HG03354 (cell line): ENCODE data around the gene SLC49A3.
"Not testable (repeated sequence)": the region's sequence is repeated elsewhere in the genome, so short reads cannot be mapped to it uniquely, and the experiment has no call there.

Source experiments
- ATAC-seq: cut with Tn5 transposase; IDR thresholded peaks from one replicate; pipeline ENCODE4 v1.9.1; 2021; ENCODE audit warnings: mild to moderate bottlenecking; ENCODE audit not compliant: unreplicated experiment, poor library complexity, severe bottlenecking

SLC49A3 gene

GRCh38 chr4:671769-672168 is 17.2 kb downstream of the SLC49A3 start:
- no peak for ATAC-seq

- ATAC-seq: not testable (repeated sequence)
Observed at GRCh38 chr4:669806-670559, 19.0 kb downstream of the SLC49A3 start.

DNA sequence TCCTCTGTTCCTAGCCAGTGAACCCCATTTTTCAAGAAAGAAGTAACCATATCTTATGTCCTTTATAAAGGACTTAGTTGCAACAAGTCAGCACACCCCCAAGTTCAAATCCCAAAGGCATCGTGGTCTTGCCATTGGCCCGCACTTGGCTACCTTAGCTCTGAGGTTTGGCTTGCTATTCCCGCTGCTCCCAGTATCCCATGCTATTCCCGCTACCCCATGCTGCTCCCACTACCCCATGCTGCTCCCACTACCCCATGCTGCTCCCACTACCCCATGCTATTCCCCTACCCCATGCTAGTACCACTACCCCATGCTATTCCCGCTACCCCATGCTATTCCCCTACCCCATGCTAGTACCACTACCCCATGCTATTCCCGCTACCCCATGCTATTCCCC is 20.7 kb downstream of the SLC49A3 start:
- not testable (repeated sequence) for ATAC-seq

DNA sequence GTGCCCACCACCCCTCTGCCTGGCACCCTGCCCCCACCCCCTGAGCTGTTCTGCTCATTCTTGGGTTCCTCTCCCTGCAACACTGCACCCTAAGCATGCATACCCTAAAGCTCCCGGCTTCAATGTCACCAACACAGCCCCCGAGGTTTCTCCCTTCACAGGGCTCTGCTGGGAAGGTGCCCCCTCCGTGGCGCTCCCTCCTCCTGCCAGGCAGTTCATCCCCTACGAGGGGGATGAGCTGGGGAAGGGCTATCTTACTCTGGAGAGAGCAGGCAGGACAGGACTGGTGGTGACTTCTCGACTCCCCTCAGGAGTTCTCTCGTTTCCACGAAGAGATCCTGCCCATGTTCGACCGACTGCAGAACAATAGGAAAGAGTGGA is 21.4 kb downstream of the SLC49A3 start:
- ATAC-seq: no peak

DNA sequence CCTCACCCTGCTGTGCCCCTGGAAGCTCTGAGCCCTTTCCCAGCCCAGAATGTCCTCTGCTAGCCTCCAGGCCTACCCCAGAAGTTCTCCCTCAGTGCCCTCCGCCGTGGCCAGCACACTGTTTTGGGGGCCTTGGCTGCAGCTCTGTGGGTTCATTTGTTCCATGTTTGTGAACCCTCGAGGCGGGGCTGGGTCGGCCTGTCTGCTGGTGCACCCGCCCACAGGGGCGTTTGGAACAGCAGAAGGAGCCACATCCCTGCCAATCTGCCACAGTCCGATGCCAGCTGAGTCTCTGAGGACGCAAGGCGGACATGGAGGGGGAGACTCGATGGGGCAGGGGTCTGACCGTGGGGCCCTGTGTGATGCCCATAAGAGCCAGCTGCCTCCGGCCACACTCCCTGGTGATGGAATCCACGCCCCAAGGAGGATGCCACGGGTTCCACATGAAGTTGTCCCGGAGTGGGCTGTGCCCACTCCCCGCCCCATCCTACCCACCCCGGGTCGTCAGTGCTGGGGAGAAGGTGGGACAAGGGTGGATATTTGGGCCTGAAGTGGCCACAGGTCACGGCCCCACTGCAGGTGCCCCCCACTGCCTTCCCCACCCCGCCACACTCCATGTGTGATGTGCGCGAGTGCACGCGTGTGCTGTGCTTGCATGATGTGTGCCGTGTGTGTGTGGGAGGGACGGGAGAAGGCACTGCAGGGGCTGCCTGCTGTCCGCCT is 22.0 kb downstream of the SLC49A3 start:
- ATAC-seq: no peak

GRCh38 chr4:666436-666810 is 22.5 kb downstream of the SLC49A3 start:
- no peak for ATAC-seq

GRCh38 chr4:665751-666435 is 23.1 kb downstream of the SLC49A3 start:
- ATAC-seq: no peak

DNA sequence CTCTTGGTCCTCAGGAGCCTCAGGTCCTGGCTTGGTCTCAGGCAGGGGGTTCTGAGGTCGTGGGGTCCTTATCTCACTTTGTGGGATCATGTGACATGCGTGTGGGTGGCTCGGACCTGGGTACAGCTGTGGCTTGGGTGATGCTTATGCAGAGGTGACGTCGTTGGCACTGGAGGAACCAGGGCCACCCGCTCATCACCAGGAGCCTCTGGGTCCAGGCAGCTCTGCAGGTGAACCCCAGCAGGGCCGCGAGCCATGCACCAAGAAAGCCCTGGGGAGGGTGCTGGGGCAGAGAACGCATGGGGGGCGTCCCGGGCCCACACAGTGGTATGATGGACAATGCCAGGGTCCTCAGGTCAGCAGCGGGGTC is 23.6 kb downstream of the SLC49A3 start:
- no peak for ATAC-seq

GRCh38 chr4:664713-665231 is 24.2 kb downstream of the SLC49A3 start:
- ATAC-seq: no peak

- ATAC-seq: peak; percentile 74
Observed at GRCh38 chr4:663438-664428, 25.2 kb downstream of the SLC49A3 start.

GRCh38 chr4:663046-663437 is 25.9 kb downstream of the SLC49A3 start:
- ATAC-seq: no peak

DNA sequence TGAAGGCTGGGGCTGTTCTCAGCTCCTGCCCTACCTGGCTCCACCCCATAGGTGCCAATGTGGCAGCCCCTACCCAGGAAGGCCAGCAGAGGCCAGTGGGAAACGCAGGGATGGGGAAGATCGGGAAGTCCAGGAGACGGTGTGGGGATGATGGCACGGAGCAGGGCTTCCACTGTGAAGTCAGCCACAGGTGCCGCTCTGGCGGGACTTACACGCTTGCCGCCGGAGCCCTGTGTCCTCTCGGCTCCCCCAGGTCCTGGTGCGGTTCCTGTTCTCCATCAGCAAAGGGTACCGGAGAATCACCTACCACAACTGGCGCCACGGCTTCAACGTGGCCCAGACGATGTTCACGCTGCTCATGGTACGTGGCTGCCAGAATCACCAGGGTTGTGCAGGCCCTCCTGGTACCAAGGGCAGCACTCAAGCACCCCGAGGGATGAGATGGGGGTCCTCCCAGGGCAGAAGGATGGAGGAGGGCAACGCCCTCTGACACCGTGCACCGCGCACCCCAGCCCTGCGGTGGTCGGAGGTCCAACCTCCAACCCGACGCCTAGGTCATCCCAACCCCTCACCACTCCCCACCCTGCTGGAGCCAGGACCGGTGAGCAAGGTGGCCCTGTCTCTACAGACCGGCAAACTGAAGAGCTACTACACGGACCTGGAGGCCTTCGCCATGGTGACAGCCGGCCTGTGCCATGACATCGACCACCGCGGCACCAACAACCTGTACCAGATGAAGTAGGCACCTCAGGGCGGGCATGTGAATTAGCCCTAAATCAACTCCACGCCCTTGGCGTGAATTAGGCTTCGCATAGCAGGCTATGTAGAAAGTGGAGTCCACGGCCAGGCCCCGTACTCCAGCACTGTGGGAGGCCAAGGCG is 26.8 kb downstream of the SLC49A3 start:
- ATAC-seq: no peak

DNA sequence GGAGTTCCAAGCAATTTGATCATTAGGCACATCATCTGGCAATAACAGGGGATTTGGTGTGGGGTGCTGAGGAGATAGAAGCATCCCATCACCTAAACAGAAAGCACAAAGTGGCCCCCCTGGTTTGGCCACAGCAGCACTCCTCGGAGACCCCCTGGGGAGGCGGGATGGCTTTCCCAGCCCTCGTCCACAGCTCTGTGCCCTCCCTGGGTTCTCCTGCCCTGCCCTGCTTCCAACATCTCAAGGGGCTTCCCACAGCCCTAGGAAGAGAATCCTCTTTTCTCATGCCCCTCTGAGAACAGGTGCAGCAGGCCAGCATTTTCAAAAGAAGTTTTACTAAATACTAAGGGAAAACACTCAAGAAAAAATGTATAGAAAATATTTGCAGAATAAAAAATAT is 27.7 kb downstream of the SLC49A3 start:
- ATAC-seq: no peak

DNA sequence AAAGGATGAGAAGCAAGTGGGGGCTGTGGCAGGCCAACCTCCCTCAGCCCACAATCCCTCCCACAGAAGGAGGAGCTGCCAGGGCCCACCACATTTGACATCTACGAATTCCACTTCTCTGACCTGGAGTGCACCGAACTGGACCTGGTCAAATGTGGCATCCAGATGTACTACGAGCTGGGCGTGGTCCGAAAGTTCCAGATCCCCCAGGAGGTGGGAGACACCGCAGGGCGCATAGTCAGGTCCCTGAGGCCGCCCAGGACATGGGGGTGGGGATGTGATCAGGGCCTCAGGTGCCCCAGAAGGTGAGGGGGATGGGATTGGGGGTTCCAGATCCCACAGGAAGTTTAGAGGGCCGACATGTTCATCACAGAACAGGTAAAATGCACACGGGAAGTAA is 28.6 kb downstream of the SLC49A3 start:
- ATAC-seq: no peak

DNA sequence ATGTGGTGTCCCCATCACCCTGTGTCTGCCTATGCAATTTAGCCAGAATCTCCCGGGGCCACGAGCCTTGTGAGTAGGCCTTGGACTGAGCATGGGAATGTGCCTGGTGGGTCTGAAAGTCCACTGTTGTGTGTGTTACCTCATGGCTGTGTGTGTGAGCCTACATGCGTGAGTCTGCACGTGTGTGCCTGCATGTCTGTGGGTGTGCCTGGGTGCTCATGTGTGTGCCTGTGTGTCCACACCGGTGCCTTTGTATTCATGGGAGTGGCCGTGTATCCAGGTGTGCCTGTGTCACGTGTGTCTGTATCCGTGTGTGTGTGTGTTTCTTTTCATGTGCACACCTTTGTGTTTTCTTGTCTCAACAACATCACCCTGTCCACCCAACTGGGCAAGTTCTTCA is 29.1 kb downstream of the SLC49A3 start:
- ATAC-seq: no peak

GRCh38 chr4:658681-659667 is 30.0 kb downstream of the SLC49A3 start:
- no peak for ATAC-seq

- ATAC-seq: no peak
Observed at GRCh38 chr4:657834-658667, 30.9 kb downstream of the SLC49A3 start.
